Daoy (cell line): ENCODE results near the gene HOXD13. TPM values are rescaled to one million over a fixed set of nuclear protein-coding genes. Genes with fewer than 3 reads are reported as not detected.

Source experiments
- DNase-seq: peaks from one replicate; pipeline ENCODE4 v3.0.0-alpha.2; 2015; ENCODE audit warnings: low read depth
- total RNA-seq: library from RNA; depleted of rRNA; stranded (reverse); fragments of >200 nt; shearing (Covaris generic); gene quantifications from 2 replicates; pipeline ENCODE4 v1.2.3, GENCODE V29; 2014

Gene HOXD13
- total RNA-seq, 1 experiment from 2014 or later, result 21.5 TPM

- peak; percentile 39 for DNase-seq
Measured at GRCh38 chr2:176118601-176119339, 26.2 kb downstream of the HOXD13 start.

- DNase-seq, result no peak
Measured at GRCh38 chr2:176120364-176121189, 28.1 kb downstream of the HOXD13 start.

GRCh38 chr2:176121190-176122051 is 28.9 kb downstream of the HOXD13 start:
- no peak for DNase-seq

GRCh38 chr2:176122052-176122682 is 29.6 kb downstream of the HOXD13 start:
- no peak for DNase-seq

GRCh38 chr2:176122683-176123410 is 30.3 kb downstream of the HOXD13 start, which contains the start of gene HOXD9:
Gene HOXD9 (plus strand): TSS chr2:176122719. CDS start chr2:176122769, 50 bp downstream.
- DNase-seq, result peak; percentile 82

- DNase-seq, result no peak
Measured at GRCh38 chr2:176123411-176124109, 31.0 kb downstream of the HOXD13 start.

- DNase-seq, result no peak
Measured at GRCh38 chr2:176124110-176124946, 31.8 kb downstream of the HOXD13 start.

GRCh38 chr2:176124947-176125771 is 32.6 kb downstream of the HOXD13 start:
- DNase-seq, result no peak

- DNase-seq, result no peak
Measured at GRCh38 chr2:176125772-176126054, 33.2 kb downstream of the HOXD13 start.

GRCh38 chr2:176126929-176127773 is 34.6 kb downstream of the HOXD13 start:
- DNase-seq, result peak; percentile 59

- DNase-seq, result no peak
Measured at GRCh38 chr2:176127774-176128072, 35.2 kb downstream of the HOXD13 start.

- peak; percentile 51 for DNase-seq
Measured at GRCh38 chr2:176128172-176128981, 35.9 kb downstream of the HOXD13 start.

GRCh38 chr2:176128982-176129796 is 36.7 kb downstream of the HOXD13 start, which contains the start of gene HOXD8:
Gene HOXD8 (plus strand): TSS chr2:176129705. CDS start chr2:176130367, 662 bp downstream.
- DNase-seq, result peak; percentile 84

GRCh38 chr2:176129813-176130146 is 37.3 kb downstream of the HOXD13 start:
- no peak for DNase-seq

GRCh38 chr2:176130147-176130956 is 37.8 kb downstream of the HOXD13 start:
- DNase-seq, result peak; percentile 75
